ENCODE results near the gene SH3YL1.
"Not testable (repeated sequence)": the region's sequence is repeated elsewhere in the genome, so short reads cannot be mapped to it uniquely, and the experiment has no call there.

SH3YL1 gene

DNA sequence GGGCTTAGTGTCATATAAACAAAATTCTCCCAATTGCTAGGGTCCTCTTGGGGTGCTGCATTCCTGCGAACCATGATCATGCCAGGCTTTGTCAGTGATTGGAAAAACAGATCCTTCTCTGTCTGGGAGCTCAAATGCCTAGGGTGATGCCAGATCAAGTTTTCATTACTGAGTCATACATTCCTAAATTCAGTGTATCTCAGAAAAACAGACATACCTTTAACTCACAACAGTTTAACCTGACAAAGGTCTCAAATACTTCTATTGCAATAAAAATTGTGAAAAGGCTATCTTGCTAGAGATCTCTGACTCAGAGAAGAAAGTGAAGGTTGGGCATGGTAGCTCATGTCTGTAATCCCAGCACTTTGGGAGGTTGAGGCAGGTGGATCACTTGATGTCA, 86.9 kb downstream of the SH3YL1 start:
- H2BK15ac ChIP-seq (ENCODE audit: low read depth, poor library complexity, severe bottlenecking): no peak overlapping the region
- no peak overlapping the region for H3K4me2 ChIP-seq (ENCODE audit: low read length, poor library complexity, severe bottlenecking)
- H4K91ac ChIP-seq (ENCODE audit: low read length): no peak overlapping the region
- no peak overlapping the region for H3K27ac ChIP-seq (ENCODE audit: low read length, poor library complexity, severe bottlenecking)
- H3K79me1 ChIP-seq (replicated peaks; ENCODE audit: low read length, poor library complexity, severe bottlenecking): no peaks in the 10 kb centered on the region
- no peaks in the 10 kb centered on the region for H3K4me1 ChIP-seq (ENCODE audit: control insufficient read depth, insufficient read depth, low read depth, low read length)
- no peak overlapping the region for H2BK120ac ChIP-seq (ENCODE audit: low read depth, low read length)
- no peak overlapping the region for H4K8ac ChIP-seq (ENCODE audit: low read length)
- H3K9ac ChIP-seq (ENCODE audit: low read length): no peak overlapping the region
- no peak overlapping the region for H3K14ac ChIP-seq (ENCODE audit: low read length in 2 of 2)
- peak; percentile 3 for DNase-seq
- no peak overlapping the region for H2BK12ac ChIP-seq (ENCODE audit: low read length in 2 of 2)
- no peak overlapping the region for H2AFZ ChIP-seq (ENCODE audit: low read depth, low read length)
- no peak overlapping the region for H2AK5ac ChIP-seq (ENCODE audit: low read length, severe bottlenecking)
- H3K23ac ChIP-seq (ENCODE audit: low read length in 2 of 2): no peak overlapping the region
- no peaks in the 10 kb centered on the region for H3K36me3 ChIP-seq (ENCODE audit: control insufficient read depth in 1 of 2, insufficient read depth in 2 of 2, low read depth in 1 of 2, low read length in 2 of 2)
- 73% methylated on average over 1 of the region's 1 CpG for WGBS
- H3K4ac ChIP-seq (ENCODE audit: low read depth in 1 of 2, low read length in 2 of 2): no peak overlapping the region
- no peak overlapping the region for H3K18ac ChIP-seq (ENCODE audit: low read depth in 1 of 2, low read length in 2 of 2)
- H3K4me3 ChIP-seq (ENCODE audit: insufficient read depth in 1 of 2, low read depth in 1 of 2, low read length in 2 of 2): no peak overlapping the region
- H2BK5ac ChIP-seq (ENCODE audit: low read depth, low read length, poor library complexity, severe bottlenecking): no peak overlapping the region
- no peaks in the 10 kb centered on the region for H3K9me3 ChIP-seq (ENCODE audit: control insufficient read depth, low read length)
- H3K27me3 ChIP-seq (ENCODE audit: control insufficient read depth in 1 of 2, insufficient read depth in 1 of 2, low read length in 2 of 2): no peaks in the 10 kb centered on the region

DNA sequence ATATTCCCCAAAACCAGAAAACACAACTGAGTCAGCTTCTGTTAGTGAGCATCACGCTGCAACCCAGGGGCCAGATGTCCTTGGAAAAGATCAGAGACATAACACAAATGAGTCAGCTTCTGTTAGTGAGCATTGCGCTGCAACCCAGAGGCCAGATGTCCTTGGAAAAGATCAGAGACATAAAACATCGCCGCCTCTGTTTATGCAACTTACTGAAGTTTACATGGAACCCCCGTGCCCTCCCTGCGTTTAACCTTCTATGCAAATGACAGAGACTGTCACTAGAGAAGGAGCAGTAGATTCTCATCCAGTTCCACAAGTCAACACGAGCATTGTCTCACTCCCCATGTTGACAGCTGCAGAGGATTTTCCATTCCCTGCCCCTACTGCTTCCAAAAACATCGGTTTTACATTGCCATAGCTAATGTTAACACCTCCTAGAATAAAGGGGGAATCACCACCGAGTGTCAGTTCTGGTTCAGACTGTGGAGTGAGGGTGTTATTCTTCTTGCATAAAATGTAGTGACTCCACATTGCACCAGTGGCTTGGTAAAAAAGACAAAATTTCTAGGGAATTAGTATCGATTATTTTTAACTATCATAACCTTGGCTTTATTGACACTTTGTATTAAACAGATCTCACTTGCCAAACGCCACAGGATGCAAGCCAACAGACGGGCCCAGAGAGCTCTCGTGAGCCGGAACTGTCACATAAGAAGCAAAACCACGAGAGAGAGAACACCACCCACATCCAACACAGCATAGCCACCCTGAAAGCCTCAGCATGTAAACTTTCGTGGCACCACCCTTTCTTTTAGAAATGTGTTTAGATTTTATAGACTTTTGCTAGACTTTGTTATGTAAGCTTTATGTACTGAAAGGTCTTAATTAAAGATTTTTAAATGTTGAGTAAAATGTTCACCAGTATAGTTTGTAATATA, 87.7 kb downstream of the SH3YL1 start:
- Histone ChIP-seq H2BK5ac (ENCODE audit: low read depth, low read length, poor library complexity, severe bottlenecking) (no peak overlapping the region), H3K23ac (ENCODE audit: low read length in 2 of 2) (no peak overlapping the region), H4K8ac (ENCODE audit: low read length) (no peak overlapping the region), H2BK15ac (ENCODE audit: low read depth, poor library complexity, severe bottlenecking) (no peak overlapping the region), H2AK5ac (ENCODE audit: low read length, severe bottlenecking) (no peak overlapping the region), H3K14ac (ENCODE audit: low read length in 2 of 2) (no peak overlapping the region), H3K79me1 (replicated peaks; ENCODE audit: low read length, poor library complexity, severe bottlenecking) (no peaks in the 10 kb centered on the region), H3K27me3 (ENCODE audit: control insufficient read depth in 1 of 2, insufficient read depth in 1 of 2, low read length in 2 of 2) (no peaks in the 10 kb centered on the region), H4K91ac (ENCODE audit: low read length) (no peak overlapping the region), H3K4me1 (ENCODE audit: control insufficient read depth, insufficient read depth, low read depth, low read length) (no peaks in the 10 kb centered on the region), H2AFZ (ENCODE audit: low read depth, low read length) (no peak overlapping the region), H3K4me2 (ENCODE audit: low read length, poor library complexity, severe bottlenecking) (no peak overlapping the region), H3K4me3 (ENCODE audit: insufficient read depth in 1 of 2, low read depth in 1 of 2, low read length in 2 of 2) (no peak overlapping the region), H3K36me3 (ENCODE audit: control insufficient read depth in 1 of 2, insufficient read depth in 2 of 2, low read depth in 1 of 2, low read length in 2 of 2) (no peaks in the 10 kb centered on the region), H2BK120ac (ENCODE audit: low read depth, low read length) (no peak overlapping the region), H3K9ac (ENCODE audit: low read length) (no peak overlapping the region), H2BK12ac (ENCODE audit: low read length in 2 of 2) (no peak overlapping the region), H3K18ac (ENCODE audit: low read depth in 1 of 2, low read length in 2 of 2) (no peak overlapping the region), H3K9me3 (ENCODE audit: control insufficient read depth, low read length) (no peaks in the 10 kb centered on the region), H3K4ac (ENCODE audit: low read depth in 1 of 2, low read length in 2 of 2) (no peak overlapping the region), H3K27ac (ENCODE audit: low read length, poor library complexity, severe bottlenecking) (no peak overlapping the region)
- 37% methylated on average over 12 of the region's 16 CpGs for WGBS
- DNase-seq: peak; percentile 79

DNA sequence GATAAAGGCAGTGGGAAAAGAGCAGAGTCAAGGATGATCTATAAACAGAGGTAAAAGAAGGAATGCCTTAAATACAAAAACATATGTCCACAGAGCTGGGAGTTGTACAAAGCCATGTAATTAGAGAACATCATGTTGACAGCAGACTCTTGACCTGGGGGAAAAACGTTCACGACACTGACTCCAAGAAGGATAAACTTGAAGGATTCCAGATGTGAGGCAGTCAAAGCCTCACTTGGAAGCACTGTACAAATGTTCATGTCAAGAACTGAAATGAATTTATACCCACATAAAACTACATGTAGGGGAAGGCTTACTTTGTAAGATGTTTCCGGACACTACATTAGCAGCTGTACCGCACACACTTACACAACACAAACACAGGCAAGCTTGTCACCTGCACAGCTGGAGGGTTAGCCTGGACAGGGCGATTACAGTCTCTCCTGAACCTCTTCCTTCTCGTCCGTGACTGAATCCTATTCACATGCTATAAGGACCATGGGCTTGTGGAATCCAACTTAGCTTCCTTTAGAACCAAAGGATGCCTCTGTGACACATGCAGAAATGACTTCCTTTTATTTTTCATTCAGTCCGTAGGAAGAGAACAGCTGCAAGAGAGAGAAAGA, 88.6 kb downstream of the SH3YL1 start:
- Histone ChIP-seq H3K14ac (ENCODE audit: low read length in 2 of 2) (no peak overlapping the region), H3K79me1 (replicated peaks; ENCODE audit: low read length, poor library complexity, severe bottlenecking) (no peaks in the 10 kb centered on the region), H3K9me3 (ENCODE audit: control insufficient read depth, low read length) (no peaks in the 10 kb centered on the region), H2AK5ac (ENCODE audit: low read length, severe bottlenecking) (no peak overlapping the region), H3K4me2 (ENCODE audit: low read length, poor library complexity, severe bottlenecking) (no peak overlapping the region), H3K27ac (ENCODE audit: low read length, poor library complexity, severe bottlenecking) (no peak overlapping the region), H3K9ac (ENCODE audit: low read length) (no peak overlapping the region), H2AFZ (ENCODE audit: low read depth, low read length) (no peak overlapping the region), H3K4me3 (ENCODE audit: insufficient read depth in 1 of 2, low read depth in 1 of 2, low read length in 2 of 2) (no peak overlapping the region), H4K8ac (ENCODE audit: low read length) (no peak overlapping the region), H3K18ac (ENCODE audit: low read depth in 1 of 2, low read length in 2 of 2) (no peak overlapping the region), H3K23ac (ENCODE audit: low read length in 2 of 2) (no peak overlapping the region), H3K27me3 (ENCODE audit: control insufficient read depth in 1 of 2, insufficient read depth in 1 of 2, low read length in 2 of 2) (no peaks in the 10 kb centered on the region), H3K36me3 (ENCODE audit: control insufficient read depth in 1 of 2, insufficient read depth in 2 of 2, low read depth in 1 of 2, low read length in 2 of 2) (no peaks in the 10 kb centered on the region), H2BK12ac (ENCODE audit: low read length in 2 of 2) (no peak overlapping the region), H3K4me1 (ENCODE audit: control insufficient read depth, insufficient read depth, low read depth, low read length) (no peaks in the 10 kb centered on the region), H3K4ac (ENCODE audit: low read depth in 1 of 2, low read length in 2 of 2) (no peak overlapping the region), H4K91ac (ENCODE audit: low read length) (no peak overlapping the region), H2BK15ac (ENCODE audit: low read depth, poor library complexity, severe bottlenecking) (no peak overlapping the region), H2BK5ac (ENCODE audit: low read depth, low read length, poor library complexity, severe bottlenecking) (no peak overlapping the region), H2BK120ac (ENCODE audit: low read depth, low read length) (no peak overlapping the region)
- 44% methylated on average over 8 of the region's 8 CpGs for WGBS
- peak; percentile 43 for DNase-seq

DNA sequence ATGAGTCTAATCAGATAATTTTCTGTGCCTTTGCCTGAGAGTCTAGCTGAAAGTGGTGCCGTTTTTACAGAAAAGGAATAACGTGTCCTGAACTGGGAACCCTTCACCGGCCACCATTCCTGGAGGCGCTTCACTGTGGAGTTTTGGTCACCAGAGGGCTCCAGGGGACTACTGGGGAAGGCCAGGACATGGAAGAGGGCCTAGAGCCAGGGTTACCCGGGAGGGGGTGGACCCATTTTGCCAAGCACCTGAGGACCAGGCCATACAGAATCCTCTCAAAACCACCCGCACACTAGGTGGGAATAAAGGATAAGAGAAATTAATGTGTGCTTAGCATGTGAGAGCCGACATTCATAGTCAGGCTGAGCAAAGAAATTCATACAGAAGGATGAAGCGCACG, 91.7 kb downstream of the SH3YL1 start:
- not testable (repeated sequence) for H3K18ac ChIP-seq (ENCODE audit: low read depth in 1 of 2, low read length in 2 of 2)

More for the DNA sequence above, 91.7 kb downstream of the SH3YL1 start:
- H3K9me3 ChIP-seq (ENCODE audit: control insufficient read depth, low read length); H3K4ac ChIP-seq (ENCODE audit: low read depth in 1 of 2, low read length in 2 of 2); H3K27ac ChIP-seq (ENCODE audit: low read length, poor library complexity, severe bottlenecking); H3K79me1 ChIP-seq (replicated peaks; ENCODE audit: low read length, poor library complexity, severe bottlenecking); H4K8ac ChIP-seq (ENCODE audit: low read length); H2BK5ac ChIP-seq (ENCODE audit: low read depth, low read length, poor library complexity, severe bottlenecking); H2AK5ac ChIP-seq (ENCODE audit: low read length, severe bottlenecking); H3K4me3 ChIP-seq (ENCODE audit: insufficient read depth in 1 of 2, low read depth in 1 of 2, low read length in 2 of 2); H2BK12ac ChIP-seq (ENCODE audit: low read length in 2 of 2); H3K23ac ChIP-seq (ENCODE audit: low read length in 2 of 2); H2AFZ ChIP-seq (ENCODE audit: low read depth, low read length); H3K4me1 ChIP-seq (ENCODE audit: control insufficient read depth, insufficient read depth, low read depth, low read length); H3K36me3 ChIP-seq (ENCODE audit: control insufficient read depth in 1 of 2, insufficient read depth in 2 of 2, low read depth in 1 of 2, low read length in 2 of 2); H3K14ac ChIP-seq (ENCODE audit: low read length in 2 of 2); H3K27me3 ChIP-seq (ENCODE audit: control insufficient read depth in 1 of 2, insufficient read depth in 1 of 2, low read length in 2 of 2); H3K4me2 ChIP-seq (ENCODE audit: low read length, poor library complexity, severe bottlenecking); H2BK15ac ChIP-seq (ENCODE audit: low read depth, poor library complexity, severe bottlenecking); H4K91ac ChIP-seq (ENCODE audit: low read length); H2BK120ac ChIP-seq (ENCODE audit: low read depth, low read length); H3K9ac ChIP-seq (ENCODE audit: low read length): not testable (repeated sequence)
- 71% methylated on average over 7 of the region's 9 CpGs for WGBS
- peak; percentile 18 for DNase-seq
